ENCODE data around the gene RDH13. TPM values are rescaled to one million over a fixed set of nuclear protein-coding genes. Genes with fewer than 3 reads are reported as not detected.
"Not testable (repeated sequence)": the region's sequence is repeated elsewhere in the genome, so short reads cannot be mapped to it uniquely, and the experiment has no call there.

Gene RDH13
- total and polyA plus RNA-seq, 11 donors, result 29.3 to 60.7 (median 39.4) TPM

GRCh38 chr19:55042688-55043087 is 20.3 kb downstream of the RDH13 start:
- H3K4me1 ChIP-seq, result peaks cover 0 to 15% (median 0%) of the 10 kb centered on the region in 12 donors
- no peaks in the 10 kb centered on the region for H3K9me3 ChIP-seq
- no peak overlapping the region for H3K4me3 ChIP-seq
- DNase-seq (no peak), ATAC-seq (no peak)
- H3K27ac ChIP-seq, result no peak overlapping the region
- TF ChIP-seq POLR2A (IDR thresholded peaks at IDR 0.05) (no peak), CTCF (IDR thresholded peaks at IDR 0.05) (no peak)
- intact Hi-C loops (cut with DNase I), result no loop called here
- peaks cover 5 to 76% (median 62%) of the 10 kb centered on the region in 9 donors for H3K36me3 ChIP-seq
- H3K27me3 ChIP-seq, result no peaks in the 10 kb centered on the region
- WGBS, 4 donors, result 78 to 96% (median 88%) methylated on average over 11 of the region's 11 CpGs

- H3K4me3 ChIP-seq, result no peak overlapping the region
- TF ChIP-seq CTCF (IDR thresholded peaks at IDR 0.05) (no peak), POLR2A (IDR thresholded peaks at IDR 0.05) (no peak)
- 81 to 93% (median 89%) methylated on average over 9 of the region's 9 CpGs for WGBS, 4 donors
- peaks cover 0 to 15% (median 0%) of the 10 kb centered on the region in 12 donors for H3K4me1 ChIP-seq
- ATAC-seq (no peak), DNase-seq (no peak)
- no peaks in the 10 kb centered on the region for H3K27me3 ChIP-seq
- H3K27ac ChIP-seq, result no peak overlapping the region
- no peaks in the 10 kb centered on the region for H3K9me3 ChIP-seq
- intact Hi-C loops (cut with DNase I), result no loop called here
- H3K36me3 ChIP-seq, result peaks cover 5 to 73% (median 58%) of the 10 kb centered on the region in 9 donors
These were observed 20.6 kb downstream of the RDH13 start for GRCh38 chr19:55042344-55042678.

- intact Hi-C loops (cut with DNase I), result no loop called here
- peaks cover 0 to 15% (median 0%) of the 10 kb centered on the region in 12 donors for H3K4me1 ChIP-seq
- H3K27ac ChIP-seq, result no peak overlapping the region
- no peak for DNase-seq
- H3K27me3 ChIP-seq, result no peaks in the 10 kb centered on the region
- peaks cover 5 to 67% (median 53%) of the 10 kb centered on the region in 9 donors for H3K36me3 ChIP-seq
- no peak overlapping the region for H3K4me3 ChIP-seq
- WGBS, 4 donors, result 41 to 57% (median 54%) methylated on average over 30 of the region's 30 CpGs
- no peaks in the 10 kb centered on the region for H3K9me3 ChIP-seq
- peak in 1 of 4 donors; percentile 14 for ATAC-seq
- TF ChIP-seq CTCF (IDR thresholded peaks at IDR 0.05) (no peak), POLR2A (IDR thresholded peaks at IDR 0.05) (no peak)
These were observed 21.2 kb downstream of the RDH13 start for GRCh38 chr19:55041627-55042343.

- intact Hi-C loops (cut with DNase I), result no loop called here
- TF ChIP-seq CTCF (IDR thresholded peaks at IDR 0.05) (no peak), POLR2A (IDR thresholded peaks at IDR 0.05) (no peak)
- H3K4me3 ChIP-seq, result no peak overlapping the region
- ATAC-seq, result no peak
- H3K36me3 ChIP-seq, result peaks cover 5 to 62% (median 47%) of the 10 kb centered on the region in 9 donors
- H3K27ac ChIP-seq, result no peak overlapping the region
- WGBS, 4 donors, result 83 to 85% (median 84%) methylated on average over 10 of the region's 10 CpGs
- no peaks in the 10 kb centered on the region for H3K9me3 ChIP-seq
- H3K4me1 ChIP-seq, result peaks cover 0 to 15% (median 0%) of the 10 kb centered on the region in 12 donors
- H3K27me3 ChIP-seq, result no peaks in the 10 kb centered on the region
- DNase-seq, result no peak
These were observed 21.7 kb downstream of the RDH13 start for GRCh38 chr19:55041244-55041626.

- H3K9me3 ChIP-seq; H3K27me3 ChIP-seq; H3K4me3 ChIP-seq; H3K27ac ChIP-seq; ATAC-seq; intact Hi-C loops (cut with DNase I); DNase-seq: not testable (repeated sequence)
- peaks cover 5 to 56% (median 42%) of the 10 kb centered on the region in 9 donors for H3K36me3 ChIP-seq
- H3K4me1 ChIP-seq, result peaks cover 0 to 15% (median 0%) of the 10 kb centered on the region in 12 donors
- WGBS, 4 donors, result 88 to 92% (median 90%) methylated on average over 12 of the region's 12 CpGs
These were observed 22.3 kb downstream of the RDH13 start for GRCh38 chr19:55040654-55041053.

GRCh38 chr19:55037603-55038002 is 25.3 kb downstream of the RDH13 start:
- 80 to 85% (median 84%) methylated on average over 6 of the region's 6 CpGs for WGBS, 4 donors
- DNase-seq; H3K27ac ChIP-seq; intact Hi-C loops (cut with DNase I); H3K9me3 ChIP-seq; H3K27me3 ChIP-seq; H3K4me3 ChIP-seq; ATAC-seq: not testable (repeated sequence)
- Histone ChIP-seq H3K36me3 (peaks cover 0 to 27% (median 11%) of the 10 kb centered on the region in 9 donors), H3K4me1 (peaks cover 0 to 15% (median 0%) of the 10 kb centered on the region in 12 donors)

All from heart left ventricle (tissue), 16 donors.